ENCODE results near the gene ZNF275. TPM values are rescaled to one million over a fixed set of nuclear protein-coding genes. Genes with fewer than 3 reads are reported as not detected.

Gene ZNF275
- total and polyA plus RNA-seq, 2 donors (not counting 3 experiments of a cell fraction or from before 2014, with no cell fraction given): 10.3 to 11.0 TPM

DNA sequence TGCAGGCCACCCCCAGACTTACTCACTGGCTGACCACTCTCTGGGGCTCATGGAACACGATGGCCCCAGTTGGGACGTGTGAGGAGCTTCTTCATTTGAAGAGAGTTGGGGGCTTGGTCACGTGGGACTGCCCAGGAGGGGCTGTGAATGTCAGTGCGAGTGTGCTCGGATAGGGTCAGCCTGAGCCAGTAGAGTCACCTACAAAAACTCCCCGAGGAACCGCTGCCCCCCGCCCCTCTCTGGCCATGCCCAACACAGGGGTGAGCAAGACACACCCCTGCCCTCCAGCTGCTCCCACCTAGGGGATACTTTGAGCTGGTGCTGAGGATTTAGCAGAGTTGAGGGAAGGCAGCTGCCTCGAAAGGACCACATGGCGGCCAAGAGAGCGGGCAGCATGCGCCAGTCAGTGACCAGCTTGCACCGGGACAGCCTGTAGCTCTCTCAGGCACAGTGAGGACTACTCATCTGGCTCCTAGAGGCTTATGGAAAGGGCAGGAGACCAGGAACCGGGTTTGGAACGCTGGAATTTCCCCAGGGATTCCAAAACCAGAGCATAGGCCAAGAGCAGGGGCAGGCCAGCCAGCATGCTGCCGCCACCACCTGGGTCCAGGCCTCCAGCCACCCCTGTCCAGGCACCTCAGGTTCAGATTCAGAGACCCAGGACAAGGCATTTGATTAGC lies 58.8 kb downstream of the ZNF275 start:
- Histone ChIP-seq H3K79me2 (ENCODE audit: control insufficient read depth, insufficient read depth, low read length) (no peaks in the 10 kb centered on the region), H3K4me3 (replicated peaks in 1 of 3; ENCODE audit: insufficient read depth in 1 of 3, low read depth in 1 of 3, low read length in 3 of 3) (no peak overlapping the region), H3K9me3 (replicated peaks; ENCODE audit: control insufficient read depth, insufficient read depth, low read length) (no peaks in the 10 kb centered on the region), H4K20me1 (replicated peaks; ENCODE audit: control insufficient read depth, extremely low read depth, insufficient read depth, low read length) (no peaks in the 10 kb centered on the region), H3K4me2 (ENCODE audit: insufficient read depth, low read length) (no peak overlapping the region), H3K27ac (ENCODE audit: insufficient read depth, low read depth, low read length) (no peak overlapping the region), H3K4me1 (ENCODE audit: control insufficient read depth, extremely low read depth, insufficient read depth, low read length) (no peaks in the 10 kb centered on the region), H3K36me3 (ENCODE audit: control insufficient read depth in 2 of 2, extremely low read depth in 1 of 2, insufficient read depth in 2 of 2, low read length in 2 of 2) (no peaks in the 10 kb centered on the region), H3K9me1 (replicated peaks; ENCODE audit: control insufficient read depth, extremely low read depth, insufficient read depth, low read length) (no peaks in the 10 kb centered on the region), H2AFZ (ENCODE audit: low read depth, low read length) (no peak overlapping the region), H3K27me3 (ENCODE audit: control insufficient read depth in 2 of 2, insufficient read depth in 2 of 2, low read length in 2 of 2) (no peaks in the 10 kb centered on the region), H3K9ac (replicated peaks; ENCODE audit: extremely low read depth, insufficient read depth, low read length) (no peak overlapping the region)
- FAIRE-seq (no peak), DNase-seq (ENCODE audit: low read depth, low spot score) (no peak)
- TF ChIP-seq MYC (IDR thresholded peaks at IDR 0.05; ENCODE audit: low read depth, low read length) (no peak), POLR2A (IDR thresholded peaks at IDR 0.05; ENCODE audit: low read depth, low read length) (no peak), JUN (IDR thresholded peaks at IDR 0.05; ENCODE audit: borderline replicate concordance, insufficient read depth, insufficient read length, low read depth) (no peak), GATA2 (IDR thresholded peaks at IDR 0.05; ENCODE audit: insufficient read depth, insufficient read length, low read depth, low read length) (no peak)
- TF ChIP-seq, protein P1, sequence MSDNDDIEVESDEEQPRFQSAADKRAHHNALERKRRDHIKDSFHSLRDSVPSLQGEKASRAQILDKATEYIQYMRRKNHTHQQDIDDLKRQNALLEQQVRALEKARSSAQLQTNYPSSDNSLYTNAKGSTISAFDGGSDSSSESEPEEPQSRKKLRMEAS (IDR thresholded peaks at IDR 0.05; ENCODE audit: insufficient read depth, insufficient read length): no peak
- intact Hi-C loops (cut with micrococcal nuclease) (no loop called here), dilution Hi-C loops (cut with MboI; ENCODE audit: extremely low pct_ligation_motif_present, low sequenced_read_pairs) (no loop called here)
- POLR2A ChIA-PET: no interaction called here
- no TSS peak for BruUV-seq (replicated peaks)
- CTCF ChIA-PET: no interaction called here

DNA sequence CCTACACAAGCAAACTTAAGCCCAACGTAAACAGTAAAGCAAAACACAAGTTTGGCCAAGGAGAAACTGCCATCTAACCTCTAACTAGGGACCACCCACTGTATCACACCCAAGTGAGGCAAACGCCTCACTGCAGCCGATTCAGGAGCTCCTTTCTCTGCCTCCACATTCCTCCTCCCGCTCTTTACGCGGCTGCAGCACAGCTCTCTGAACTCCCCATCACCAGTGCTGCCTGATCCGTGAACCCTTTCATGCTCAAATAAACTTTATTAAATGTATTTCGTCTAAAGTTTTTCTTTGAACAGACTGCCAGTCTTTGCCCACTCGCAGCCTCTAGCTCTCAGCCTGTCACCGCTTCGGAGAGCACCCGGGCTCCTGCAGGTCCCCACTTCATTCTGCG lies 60.7 kb downstream of the ZNF275 start:
- Histone ChIP-seq H3K9ac (replicated peaks; ENCODE audit: extremely low read depth, insufficient read depth, low read length) (no peak overlapping the region), H3K4me2 (ENCODE audit: insufficient read depth, low read length) (no peak overlapping the region), H3K79me2 (ENCODE audit: control insufficient read depth, insufficient read depth, low read length) (no peaks in the 10 kb centered on the region), H3K4me3 (replicated peaks in 1 of 3; ENCODE audit: insufficient read depth in 1 of 3, low read depth in 1 of 3, low read length in 3 of 3) (no peak overlapping the region), H3K36me3 (ENCODE audit: control insufficient read depth in 2 of 2, extremely low read depth in 1 of 2, insufficient read depth in 2 of 2, low read length in 2 of 2) (no peaks in the 10 kb centered on the region), H2AFZ (ENCODE audit: low read depth, low read length) (no peak overlapping the region), H4K20me1 (replicated peaks; ENCODE audit: control insufficient read depth, extremely low read depth, insufficient read depth, low read length) (no peaks in the 10 kb centered on the region), H3K9me3 (replicated peaks; ENCODE audit: control insufficient read depth, insufficient read depth, low read length) (no peaks in the 10 kb centered on the region), H3K27me3 (ENCODE audit: control insufficient read depth in 2 of 2, insufficient read depth in 2 of 2, low read length in 2 of 2) (no peaks in the 10 kb centered on the region), H3K4me1 (ENCODE audit: control insufficient read depth, extremely low read depth, insufficient read depth, low read length) (no peaks in the 10 kb centered on the region), H3K9me1 (replicated peaks; ENCODE audit: control insufficient read depth, extremely low read depth, insufficient read depth, low read length) (no peaks in the 10 kb centered on the region), H3K27ac (ENCODE audit: insufficient read depth, low read depth, low read length) (no peak overlapping the region)
- FAIRE-seq (no peak), DNase-seq (ENCODE audit: low read depth, low spot score) (no peak)
- no TSS peak for BruUV-seq (replicated peaks)
- TF ChIP-seq EZH2 (IDR thresholded peaks at IDR 0.05; ENCODE audit: borderline replicate concordance, low read depth, low read length, severe bottlenecking): no peak
- TF ChIP-seq FOS (IDR thresholded peaks at IDR 0.05; ENCODE audit: borderline replicate concordance, insufficient read depth, low read length): no peak
- TF ChIP-seq GATA2 (IDR thresholded peaks at IDR 0.05; ENCODE audit: insufficient read depth, insufficient read length, low read depth, low read length): no peak
- TF ChIP-seq, protein P1 (IDR thresholded peaks at IDR 0.05; ENCODE audit: insufficient read depth, insufficient read length): no peak
- TF ChIP-seq JUN (IDR thresholded peaks at IDR 0.05; ENCODE audit: borderline replicate concordance, insufficient read depth, insufficient read length, low read depth): no peak
- intact Hi-C loops (cut with micrococcal nuclease): no loop called here
- dilution Hi-C loops (cut with MboI; ENCODE audit: extremely low pct_ligation_motif_present, low sequenced_read_pairs): no loop called here
- ChIA-PET CTCF (no interaction called here), POLR2A (no interaction called here)
